CD14-positive monocyte (primary cell): ENCODE measurements around the gene MOV10. TPM values are rescaled to one million over a fixed set of nuclear protein-coding genes. Genes with fewer than 3 reads are reported as not detected.

Experiments
- DNase-seq, 3 donors: peaks; one replicate each; pipeline ENCODE4 v3.0.0-alpha.2; 2011 to 2022
- H2AFZ ChIP-seq: 2 replicates; pipeline ENCODE4 v1.6.0; 2012; ENCODE audit warnings: mild to moderate bottlenecking, low read depth, low read length, inconsistent platforms; ENCODE audit not compliant: insufficient read depth, poor library complexity, severe bottlenecking
- H3K27ac ChIP-seq, 2 donors: 1 replicate in 1 of 2; 2 replicates in 1 of 2; pipeline ENCODE4 v1.5.1; 2012 to 2013; ENCODE audit warnings: low read length in 2 of 2, control low read depth in 1 of 2, inconsistent platforms in 1 of 2, low read depth in 1 of 2, mild to moderate bottlenecking in 1 of 2
- H3K27me3 ChIP-seq, 2 donors: one replicate each; pipeline versions ENCODE4 v1.6.0 to v1.6.1; 2011 to 2013; ENCODE audit warnings: low read length in 2 of 2; ENCODE audit not compliant: control insufficient read depth in 2 of 2, insufficient read depth in 2 of 2
- H3K36me3 ChIP-seq, 2 donors: replicated peaks in 1 of 2; 1 replicate in 1 of 2; 2 replicates in 1 of 2; pipeline versions ENCODE4 v1.5.1 to v1.6.1; 2012 to 2013; ENCODE audit warnings: low read length in 2 of 2, control low read depth in 1 of 2, inconsistent platforms in 1 of 2, mild to moderate bottlenecking in 1 of 2; ENCODE audit not compliant: insufficient read depth in 2 of 2, control insufficient read depth in 1 of 2
- H3K4me1 ChIP-seq, 2 donors: 1 replicate in 1 of 2; 2 replicates in 1 of 2; pipeline versions ENCODE4 v1.5.1 to v1.6.1; 2012 to 2013; ENCODE audit warnings: low read length in 2 of 2, control low read depth in 1 of 2, inconsistent platforms in 1 of 2, mild to moderate bottlenecking in 1 of 2, moderate library complexity in 1 of 2; ENCODE audit not compliant: insufficient read depth in 2 of 2, control insufficient read depth in 1 of 2
- H3K4me2 ChIP-seq: replicated peaks from 2 replicates; pipeline ENCODE3; 2012; ENCODE audit warnings: low read length, moderate library complexity, mild to moderate bottlenecking; ENCODE audit not compliant: poor library complexity, severe bottlenecking; ENCODE audit errors: extremely low read depth
- H3K4me3 ChIP-seq, 3 experiments: fragments of 200-600 bp in 1 of 3; sonication (generic) in 1 of 3; replicated peaks in 1 of 3; 1 replicate in 2 of 3; 2 replicates in 1 of 3; pipeline ENCODE4 v1.5.1; 2011 to 2013; ENCODE audit warnings: low read length in 3 of 3, mild to moderate bottlenecking in 3 of 3, control low read depth in 2 of 3, low read depth in 2 of 3, inconsistent platforms in 1 of 3, moderate library complexity in 1 of 3
- H3K79me2 ChIP-seq: 2 replicates; pipeline ENCODE4 v1.6.0; 2012; ENCODE audit warnings: mild to moderate bottlenecking, control low read depth, inconsistent platforms, low read length, moderate library complexity; ENCODE audit not compliant: insufficient read depth
- H3K9ac ChIP-seq: 2 replicates; pipeline ENCODE4 v1.6.0; 2017; ENCODE audit warnings: low read length, mild to moderate bottlenecking; ENCODE audit not compliant: insufficient read depth, poor library complexity, severe bottlenecking
- H3K9me3 ChIP-seq, 2 donors: replicated peaks in 1 of 2; 1 replicate in 1 of 2; 2 replicates in 1 of 2; pipeline versions ENCODE4 v1.5.1 to v1.6.1; 2012 to 2013; ENCODE audit warnings: low read length in 2 of 2, control low read depth in 1 of 2; ENCODE audit not compliant: control insufficient read depth in 1 of 2, insufficient read depth in 1 of 2
- H4K20me1 ChIP-seq: 2 replicates; pipeline ENCODE4 v1.6.0; 2012; ENCODE audit warnings: mild to moderate bottlenecking, low read length, control low read depth, moderate library complexity; ENCODE audit not compliant: insufficient read depth
- H3K27ac Mint-ChIP-seq, 7 donors: one replicate each; pipeline ENCODE4 v1.8.0; 2020; ENCODE audit warnings: mild to moderate bottlenecking in 7 of 7, mixed read lengths in 7 of 7, moderate library complexity in 6 of 7, inconsistent platforms in 2 of 7
- H3K27me3 Mint-ChIP-seq, 3 donors: one replicate each; pipeline ENCODE4 v1.8.0; 2021 to 2022; ENCODE audit warnings: low read depth in 3 of 3, mild to moderate bottlenecking in 3 of 3, mixed read lengths in 3 of 3, moderate library complexity in 3 of 3, inconsistent platforms in 1 of 3
- H3K36me3 Mint-ChIP-seq, 2 donors: one replicate each; pipeline ENCODE4 v1.8.0; 2020; ENCODE audit warnings: mixed read lengths in 2 of 2, inconsistent platforms in 1 of 2, mild to moderate bottlenecking in 1 of 2
- H3K4me1 Mint-ChIP-seq: one replicate; pipeline ENCODE4 v1.8.0; 2020; ENCODE audit warnings: mild to moderate bottlenecking, mixed read lengths
- H3K4me3 Mint-ChIP-seq, 2 donors: one replicate each; pipeline ENCODE4 v1.8.0; 2020; ENCODE audit warnings: mild to moderate bottlenecking in 2 of 2, mixed read lengths in 2 of 2, moderate library complexity in 1 of 2
- H3K9me3 Mint-ChIP-seq, 7 donors: one replicate each; pipeline ENCODE4 v1.8.0; 2020 to 2022; ENCODE audit warnings: mixed read lengths in 7 of 7, mild to moderate bottlenecking in 6 of 7, moderate library complexity in 6 of 7, inconsistent platforms in 2 of 7
- WGBS: methylation state at CpG from one replicate; pipeline ENCODE4 v1.1.5; 2013; ENCODE audit warnings: missing lambda C conversion rate; ENCODE audit not compliant: insufficient coverage; 5-methylcytosine and 5-hydroxymethylcytosine counted together
- intact Hi-C, 2 donors: fragments of 100-400 bp; cut with micrococcal nuclease; formaldehyde crosslinking; loops; one replicate each; pipeline versions ENCODE4 v1.15.0 to v1.15.1; 2023
- polyA plus RNA-seq, 3 donors: library from polyadenylated mRNA; depleted of rRNA in 1 of 3; unstranded in 2 of 3; stranded (reverse) in 1 of 3; fragments of 300-500 nt in 2 of 3; fragments of >200 nt in 1 of 3; fragmentation: Illumina TruSeq in 2 of 3; gene quantifications; 1 replicate in 2 of 3; 2 replicates in 1 of 3; pipeline ENCODE4 v1.2.3, GENCODE V29; 2012 to 2021
- TF ChIP-seq, protein P1 (sequence below): fragments of 200-600 bp; IDR thresholded peaks from one replicate; pipeline ENCODE4 v1.8.0; 2022; ENCODE audit warnings: antibody characterized with exemption, mild to moderate bottlenecking

Gene MOV10
- polyA plus RNA-seq, 3 donors: 12.0 to 61.2 (median 13.6) TPM

DNA sequence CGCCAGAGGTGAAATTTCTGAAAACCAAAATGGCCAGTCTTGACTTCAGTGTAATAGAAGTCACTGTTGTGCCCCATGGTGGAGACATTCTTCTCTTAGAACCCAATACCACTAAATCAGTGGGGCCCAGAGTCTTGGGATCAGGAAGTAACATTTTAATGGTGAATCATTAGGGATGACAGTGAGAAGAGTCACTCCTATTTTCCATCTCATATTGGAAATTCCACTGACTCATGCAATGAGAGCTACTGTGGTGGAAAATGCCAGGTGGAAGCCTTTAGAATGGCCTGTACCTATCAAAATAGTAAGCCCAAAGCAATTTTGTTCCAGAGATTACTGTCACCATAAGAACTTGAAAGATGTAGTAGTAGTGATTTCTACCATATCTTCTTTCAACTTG lies 61.3 kb downstream of the MOV10 start:
- Histone ChIP-seq H3K9ac (no peak overlapping the region), H3K9me3 (no peaks in the 10 kb centered on the region), H3K79me2 (no peaks in the 10 kb centered on the region), H4K20me1 (no peaks in the 10 kb centered on the region), H3K4me1 (no peaks in the 10 kb centered on the region), H3K27me3 (peaks cover 12% of the 10 kb centered on the region in 2 donors), H3K27ac (no peak overlapping the region), H3K4me3 (no peak overlapping the region), H3K4me2 (no peak overlapping the region), H2AFZ (no peak overlapping the region), H3K36me3 (no peaks in the 10 kb centered on the region)
- Mint-ChIP-seq H3K27me3 (peaks cover 24 to 28% (median 27%) of the 10 kb centered on the region in 3 donors), H3K27ac (no peak overlapping the region), H3K9me3 (peaks cover 0 to 5% (median 0%) of the 10 kb centered on the region in 7 donors), H3K36me3 (no peaks in the 10 kb centered on the region), H3K4me1 (peaks cover 10% of the 10 kb centered on the region), H3K4me3 (no peak overlapping the region)
- TF ChIP-seq, protein P1, sequence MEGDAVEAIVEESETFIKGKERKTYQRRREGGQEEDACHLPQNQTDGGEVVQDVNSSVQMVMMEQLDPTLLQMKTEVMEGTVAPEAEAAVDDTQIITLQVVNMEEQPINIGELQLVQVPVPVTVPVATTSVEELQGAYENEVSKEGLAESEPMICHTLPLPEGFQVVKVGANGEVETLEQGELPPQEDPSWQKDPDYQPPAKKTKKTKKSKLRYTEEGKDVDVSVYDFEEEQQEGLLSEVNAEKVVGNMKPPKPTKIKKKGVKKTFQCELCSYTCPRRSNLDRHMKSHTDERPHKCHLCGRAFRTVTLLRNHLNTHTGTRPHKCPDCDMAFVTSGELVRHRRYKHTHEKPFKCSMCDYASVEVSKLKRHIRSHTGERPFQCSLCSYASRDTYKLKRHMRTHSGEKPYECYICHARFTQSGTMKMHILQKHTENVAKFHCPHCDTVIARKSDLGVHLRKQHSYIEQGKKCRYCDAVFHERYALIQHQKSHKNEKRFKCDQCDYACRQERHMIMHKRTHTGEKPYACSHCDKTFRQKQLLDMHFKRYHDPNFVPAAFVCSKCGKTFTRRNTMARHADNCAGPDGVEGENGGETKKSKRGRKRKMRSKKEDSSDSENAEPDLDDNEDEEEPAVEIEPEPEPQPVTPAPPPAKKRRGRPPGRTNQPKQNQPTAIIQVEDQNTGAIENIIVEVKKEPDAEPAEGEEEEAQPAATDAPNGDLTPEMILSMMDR: no peak
- WGBS: no CpG with 5 or more reads among the region's 1 CpG
- intact Hi-C loops: no loop called here
- peak in 1 of 3 donors; percentile 67 for DNase-seq

DNA sequence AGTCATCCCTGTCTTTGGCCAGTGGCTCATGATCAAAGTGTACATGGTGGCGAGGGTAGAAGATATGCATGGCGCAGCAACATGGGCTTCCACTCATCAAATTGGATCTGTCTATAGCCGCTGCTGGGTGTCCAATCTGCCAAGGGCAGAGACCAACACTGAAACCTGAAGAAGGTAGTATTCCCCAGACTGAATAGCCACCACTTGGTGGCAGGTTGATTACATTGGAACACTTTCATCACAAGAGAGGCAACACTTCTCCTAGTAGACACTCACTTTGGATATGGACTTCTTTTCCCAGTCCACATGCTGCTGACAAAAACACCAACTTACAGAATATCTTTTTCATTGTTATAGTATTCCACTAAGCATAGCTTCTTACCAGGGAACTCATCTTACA lies 63.1 kb downstream of the MOV10 start:
- Histone ChIP-seq H3K9me3 (peaks cover 0 to 2% of the 10 kb centered on the region in 2 donors), H3K79me2 (no peaks in the 10 kb centered on the region), H3K4me3 (no peak overlapping the region), H3K27me3 (peaks cover 17 to 30% of the 10 kb centered on the region in 2 donors), H3K9ac (no peak overlapping the region), H3K4me2 (no peak overlapping the region), H2AFZ (no peak overlapping the region), H3K4me1 (no peaks in the 10 kb centered on the region), H3K27ac (no peak overlapping the region), H4K20me1 (no peaks in the 10 kb centered on the region), H3K36me3 (no peaks in the 10 kb centered on the region)
- TF ChIP-seq, protein P1: no peak
- peaks cover 0 to 2% of the 10 kb centered on the region in 2 donors for H3K36me3 Mint-ChIP-seq
- no peak overlapping the region for H3K4me3 Mint-ChIP-seq
- intact Hi-C loops: no loop called here
- no peak for DNase-seq
- 83% methylated on average over 3 of the region's 3 CpGs for WGBS
- no peak overlapping the region for H3K27ac Mint-ChIP-seq
- H3K9me3 Mint-ChIP-seq: peaks cover 0 to 10% (median 7%) of the 10 kb centered on the region in 7 donors
- H3K4me1 Mint-ChIP-seq: peaks cover 3% of the 10 kb centered on the region
- peaks cover 40 to 45% (median 45%) of the 10 kb centered on the region in 3 donors for H3K27me3 Mint-ChIP-seq
